NCI-H526 treated with DMSO at 0.1 percent for 48 hours (cell line): Measurements from ENCODE around the gene CFP.

ENCODE experiments used
- DNase-seq: peaks from one replicate; lab custom pipeline; 2025; lab: John Stamatoyannopoulos, UW

The CFP gene

GRCh38 chrX:47637546-47638195 lies 7.9 kb upstream of the CFP start:
- DNase-seq, result no peak

- no peak for DNase-seq
Measured at GRCh38 chrX:47634871-47635575, 5.3 kb upstream of the CFP start.

- no peak for DNase-seq
Measured at GRCh38 chrX:47633689-47634590, 4.2 kb upstream of the CFP start.

GRCh38 chrX:47632666-47633065 lies 2.9 kb upstream of the CFP start:
- no peak for DNase-seq

GRCh38 chrX:47631676-47632075 lies 1.9 kb upstream of the CFP start:
- DNase-seq, result no peak

GRCh38 chrX:47628982-47629381 lies 748 bp downstream of the CFP start:
- no peak for DNase-seq

- no peak for DNase-seq
Measured at GRCh38 chrX:47625365-47625764, 4.4 kb downstream of the CFP start.

- DNase-seq, result peak; percentile 70
Measured at GRCh38 chrX:47623540-47624027, 6.1 kb downstream of the CFP start.

GRCh38 chrX:47621851-47622250 lies 7.9 kb downstream of the CFP start:
- DNase-seq, result no peak

- no peak for DNase-seq
Measured at GRCh38 chrX:47620303-47620685, 9.4 kb downstream of the CFP start.

GRCh38 chrX:47619486-47620302 lies 10.0 kb downstream of the CFP start, which contains the start of gene SYN1:
SYN1 (minus strand) TSS chrX:47619857; CDS start chrX:47619728, 129 bp downstream.
- peak; percentile 66 for DNase-seq

GRCh38 chrX:47618923-47619485 lies 10.7 kb downstream of the CFP start:
- DNase-seq, result no peak

GRCh38 chrX:47614618-47615017 lies 15.1 kb downstream of the CFP start:
- no peak for DNase-seq

GRCh38 chrX:47613082-47613481 lies 16.6 kb downstream of the CFP start:
- no peak for DNase-seq

- no peak for DNase-seq
Measured at GRCh38 chrX:47612418-47612817, 17.3 kb downstream of the CFP start.

- DNase-seq, result no peak
Measured at GRCh38 chrX:47611926-47612325, 17.8 kb downstream of the CFP start.

GRCh38 chrX:47611489-47611888 lies 18.2 kb downstream of the CFP start:
- no peak for DNase-seq

- no peak for DNase-seq
Measured at GRCh38 chrX:47610511-47610910, 19.2 kb downstream of the CFP start.

GRCh38 chrX:47608130-47608810 lies 21.5 kb downstream of the CFP start:
- DNase-seq, result no peak

- no peak for DNase-seq
Measured at GRCh38 chrX:47607091-47607490, 22.6 kb downstream of the CFP start.

GRCh38 chrX:47605024-47605423 lies 24.7 kb downstream of the CFP start:
- DNase-seq, result no peak
